Measurements from ENCODE around the gene SMIM26. TPM values are rescaled to one million over a fixed set of nuclear protein-coding genes. Genes with fewer than 3 reads are reported as not detected.

SMIM26 gene
- total and polyA plus RNA-seq, 8 donors: 29.2 to 187 (median 138) TPM

DNA sequence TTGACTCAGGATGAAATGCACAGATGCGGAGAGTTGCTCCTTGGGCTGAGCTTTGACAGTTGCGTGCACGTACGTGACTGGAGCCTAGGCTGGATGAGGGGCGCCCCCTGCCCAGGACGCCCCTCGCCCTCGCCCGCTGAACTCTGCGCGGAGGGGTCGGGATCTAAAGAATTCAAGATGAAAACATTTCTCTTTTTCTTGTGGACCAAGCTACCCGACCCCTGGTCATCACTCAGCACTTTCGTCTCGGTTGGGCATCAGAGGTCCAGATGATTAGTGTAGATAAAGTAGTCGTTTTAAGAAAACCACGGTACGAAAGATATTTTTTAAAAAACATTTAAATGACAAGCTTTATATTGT lies 21.3 kb downstream of the SMIM26 start:
- H3K4me1 ChIP-seq: peaks cover 4 to 28% (median 17%) of the 10 kb centered on the region in 4 donors
- H3K27me3 ChIP-seq: no peaks in the 10 kb centered on the region
- DNase-seq: no peak
- H3K4me3 ChIP-seq: peak overlapping the region; percentile 70 to 99 (median 88)
- WGBS, 5 donors: 9 to 12% (median 10%) methylated on average over 18 of the region's 18 CpGs
- peaks cover 0 to 2% (median under 1%) of the 10 kb centered on the region in 4 donors for H3K36me3 ChIP-seq
- H3K9me3 ChIP-seq: no peaks in the 10 kb centered on the region
- peak overlapping the region; percentile 64 to 87 (median 79) for H3K27ac ChIP-seq
- TF ChIP-seq POLR2A (IDR thresholded peaks at IDR 0.05) (no peak), POLR2AphosphoS5 (IDR thresholded peaks at IDR 0.05) (no peak), EP300 (IDR thresholded peaks at IDR 0.05) (no peak)
- TF ChIP-seq, protein P1, sequence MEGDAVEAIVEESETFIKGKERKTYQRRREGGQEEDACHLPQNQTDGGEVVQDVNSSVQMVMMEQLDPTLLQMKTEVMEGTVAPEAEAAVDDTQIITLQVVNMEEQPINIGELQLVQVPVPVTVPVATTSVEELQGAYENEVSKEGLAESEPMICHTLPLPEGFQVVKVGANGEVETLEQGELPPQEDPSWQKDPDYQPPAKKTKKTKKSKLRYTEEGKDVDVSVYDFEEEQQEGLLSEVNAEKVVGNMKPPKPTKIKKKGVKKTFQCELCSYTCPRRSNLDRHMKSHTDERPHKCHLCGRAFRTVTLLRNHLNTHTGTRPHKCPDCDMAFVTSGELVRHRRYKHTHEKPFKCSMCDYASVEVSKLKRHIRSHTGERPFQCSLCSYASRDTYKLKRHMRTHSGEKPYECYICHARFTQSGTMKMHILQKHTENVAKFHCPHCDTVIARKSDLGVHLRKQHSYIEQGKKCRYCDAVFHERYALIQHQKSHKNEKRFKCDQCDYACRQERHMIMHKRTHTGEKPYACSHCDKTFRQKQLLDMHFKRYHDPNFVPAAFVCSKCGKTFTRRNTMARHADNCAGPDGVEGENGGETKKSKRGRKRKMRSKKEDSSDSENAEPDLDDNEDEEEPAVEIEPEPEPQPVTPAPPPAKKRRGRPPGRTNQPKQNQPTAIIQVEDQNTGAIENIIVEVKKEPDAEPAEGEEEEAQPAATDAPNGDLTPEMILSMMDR (IDR thresholded peaks at IDR 0.05): no peak
- intact Hi-C loops (cut with DNase I; ENCODE audit: low total_unique reads): no loop called here

DNA sequence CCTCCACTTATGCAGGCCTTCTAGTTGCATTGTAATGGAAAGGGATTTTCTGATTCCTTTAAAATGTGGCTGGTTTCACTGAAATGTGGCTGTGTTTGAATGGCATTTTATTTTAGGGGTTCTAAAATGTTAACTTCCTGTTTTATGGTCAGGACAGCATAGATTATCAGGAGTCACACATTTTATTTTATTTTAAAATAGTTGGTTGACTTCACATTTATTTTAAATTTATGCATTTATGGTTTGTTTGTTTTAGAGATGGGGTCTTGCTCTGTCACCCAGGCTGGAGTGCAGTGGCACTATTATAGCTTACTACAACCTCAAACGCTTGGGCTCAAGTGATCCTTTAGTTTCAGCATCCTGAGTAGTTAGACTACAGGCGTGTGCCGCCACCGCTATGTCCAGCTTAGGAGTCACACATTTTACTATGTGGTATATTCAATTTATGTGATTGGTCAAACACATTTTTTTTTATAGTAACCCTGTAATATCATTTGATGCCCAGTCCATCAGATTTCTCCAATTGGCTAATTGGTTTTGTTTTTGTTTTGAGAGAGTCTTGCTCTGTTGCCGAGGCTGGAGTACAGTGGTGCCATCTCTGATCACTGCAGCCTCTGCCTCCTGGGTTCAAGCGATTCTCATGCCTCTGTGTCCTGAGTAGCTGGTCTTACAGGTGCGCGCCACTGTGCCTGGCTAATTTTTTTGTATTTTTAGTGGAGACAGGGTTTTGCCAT lies 22.9 kb downstream of the SMIM26 start:
- intact Hi-C loops (cut with DNase I; ENCODE audit: low total_unique reads): no loop called here
- Histone ChIP-seq H3K27ac (no peak overlapping the region), H3K36me3 (peaks cover 0 to 17% (median 14%) of the 10 kb centered on the region in 4 donors), H3K9me3 (no peaks in the 10 kb centered on the region), H3K27me3 (no peaks in the 10 kb centered on the region), H3K4me3 (no peak overlapping the region), H3K4me1 (peaks cover 4 to 28% (median 17%) of the 10 kb centered on the region in 4 donors)
- 89 to 94% (median 92%) methylated on average over 8 of the region's 8 CpGs for WGBS, 5 donors
- TF ChIP-seq EP300 (IDR thresholded peaks at IDR 0.05) (no peak), POLR2AphosphoS5 (IDR thresholded peaks at IDR 0.05) (no peak), POLR2A (IDR thresholded peaks at IDR 0.05) (no peak)
- TF ChIP-seq, protein P1 (IDR thresholded peaks at IDR 0.05): no peak
- DNase-seq: no peak

DNA sequence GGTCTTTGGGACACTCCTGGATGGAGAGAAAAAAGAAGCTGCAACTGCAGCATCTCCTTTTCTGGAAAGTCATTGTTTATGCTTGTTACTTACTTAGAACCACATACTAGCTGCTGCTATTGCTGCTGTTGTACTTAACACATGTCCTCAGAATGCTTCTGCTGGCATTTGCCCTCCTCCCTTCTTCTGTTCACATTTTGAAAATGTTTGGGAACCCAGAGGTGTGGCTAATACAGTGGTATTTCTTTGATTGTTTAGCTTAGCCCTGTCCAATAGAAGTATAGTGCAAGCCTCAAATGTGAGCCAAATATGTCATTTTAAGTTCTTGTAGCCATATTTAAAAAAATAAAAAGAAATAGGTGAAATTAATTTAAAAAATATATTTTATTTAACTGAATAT lies 29.0 kb downstream of the SMIM26 start:
- Histone ChIP-seq H3K9me3 (no peaks in the 10 kb centered on the region), H3K27ac (no peak overlapping the region), H3K27me3 (no peaks in the 10 kb centered on the region), H3K36me3 (peaks cover 3 to 75% (median 62%) of the 10 kb centered on the region in 4 donors), H3K4me1 (no peaks in the 10 kb centered on the region), H3K4me3 (no peak overlapping the region)
- no peak for DNase-seq
- TF ChIP-seq EP300 (IDR thresholded peaks at IDR 0.05) (no peak), POLR2AphosphoS5 (IDR thresholded peaks at IDR 0.05) (no peak), POLR2A (IDR thresholded peaks at IDR 0.05) (no peak)
- TF ChIP-seq, protein P1 (IDR thresholded peaks at IDR 0.05): no peak
- intact Hi-C loops (cut with DNase I; ENCODE audit: low total_unique reads): no loop called here

DNA sequence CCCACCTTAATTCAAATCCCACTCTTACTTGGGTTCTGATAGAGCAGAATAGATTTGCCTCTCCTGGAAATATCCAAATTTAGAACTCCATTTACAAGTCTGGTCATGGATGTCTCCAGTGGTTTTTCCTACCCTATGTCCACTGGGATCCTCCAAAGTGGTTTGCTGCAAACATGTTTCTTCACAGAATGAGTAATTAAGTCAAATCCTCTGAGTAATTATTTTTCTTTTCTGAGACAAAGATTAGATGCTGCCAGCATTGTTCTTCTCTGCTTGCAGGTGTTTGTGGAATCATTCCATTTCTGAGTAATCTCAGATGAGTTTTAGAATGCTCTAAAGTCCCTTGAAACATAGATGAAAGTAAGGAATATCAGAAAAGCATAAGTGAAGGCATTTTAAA lies 42.5 kb downstream of the SMIM26 start:
- Histone ChIP-seq H3K9me3 (no peaks in the 10 kb centered on the region), H3K36me3 (peaks cover 0 to 33% (median 18%) of the 10 kb centered on the region in 4 donors), H3K4me3 (no peak overlapping the region), H3K27me3 (no peaks in the 10 kb centered on the region), H3K27ac (no peak overlapping the region), H3K4me1 (peaks cover 0 to 5% (median under 1%) of the 10 kb centered on the region in 4 donors)
- DNase-seq: no peak
- TF ChIP-seq POLR2A (IDR thresholded peaks at IDR 0.05) (no peak), EP300 (IDR thresholded peaks at IDR 0.05) (no peak), POLR2AphosphoS5 (IDR thresholded peaks at IDR 0.05) (no peak)
- TF ChIP-seq, protein P1 (IDR thresholded peaks at IDR 0.05): no peak
- intact Hi-C loops (cut with DNase I; ENCODE audit: low total_unique reads): no loop called here
